ENCODE results near the gene SDK2.

- TF ChIP-seq CTCF (IDR thresholded peaks at IDR 0.05) (no peak), POLR2A (IDR thresholded peaks at IDR 0.05) (no peak)
Measured at GRCh38 chr17:73422121-73422520, 222.1 kb downstream of the SDK2 start.
